ENCODE results near the gene PTPRM.

The PTPRM gene

GRCh38 chr18:8277270-8277669 lies 710.2 kb downstream of the PTPRM start:
- H3K4me1 ChIP-seq (ENCODE audit: control insufficient read depth, insufficient read depth, low read length): no peaks in the 10 kb centered on the region
- no peaks in the 10 kb centered on the region for H3K9me3 ChIP-seq (ENCODE audit: control insufficient read depth, insufficient read depth, low read depth, low read length)
- ChIA-PET POLR2A (no interaction called here), CTCF (no interaction called here)
- no peaks in the 10 kb centered on the region for H3K36me3 ChIP-seq (ENCODE audit: control insufficient read depth in 2 of 2, insufficient read depth in 1 of 2, low read length in 2 of 2)
- no peak overlapping the region for H3K27ac ChIP-seq (ENCODE audit: extremely low read depth, low read depth, low read length)
- H3K4me3 ChIP-seq (ENCODE audit: low read depth, low read length): no peak overlapping the region
- TF ChIP-seq ZNF473 (tag by site-specific recombination; IDR thresholded peaks at IDR 0.05) (no peak), FEZF1 (tag by site-specific recombination; IDR thresholded peaks at IDR 0.05) (no peak), ZNF146 (tag by site-specific recombination; IDR thresholded peaks at IDR 0.05) (no peak), ZNF639 (tag by site-specific recombination; IDR thresholded peaks at IDR 0.05) (no peak), EGR2 (tag by site-specific recombination; IDR thresholded peaks at IDR 0.05; ENCODE audit: low read depth) (no peak), ZNF433 (tag by site-specific recombination; IDR thresholded peaks at IDR 0.05; ENCODE audit: low read depth) (no peak), PRDM1 (tag by site-specific recombination; IDR thresholded peaks at IDR 0.05) (no peak), KLF16 (tag by site-specific recombination; IDR thresholded peaks at IDR 0.05) (no peak), ZNF658 (tag by site-specific recombination; IDR thresholded peaks at IDR 0.05) (no peak), ZNF623 (tag by site-specific recombination; IDR thresholded peaks at IDR 0.05) (no peak), ZNF449 (tag by site-specific recombination; IDR thresholded peaks at IDR 0.05) (no peak), ZNF792 (tag by site-specific recombination; IDR thresholded peaks at IDR 0.05) (no peak), ZNF654 (tag by site-specific recombination; IDR thresholded peaks at IDR 0.05; ENCODE audit: low read depth) (no peak), ZNF324 (tag by site-specific recombination; IDR thresholded peaks at IDR 0.05) (no peak), ZBTB1 (tag by site-specific recombination; IDR thresholded peaks at IDR 0.05) (no peak), PRDM10 (tag by site-specific recombination; IDR thresholded peaks at IDR 0.05) (no peak), ZNF785 (tag by site-specific recombination; IDR thresholded peaks at IDR 0.05) (no peak), ZBTB10 (tag by site-specific recombination; IDR thresholded peaks at IDR 0.05) (no peak), PRDM6 (tag by site-specific recombination; IDR thresholded peaks at IDR 0.05) (no peak)

Measured in HEK293 (cell line).